ENCODE measurements around the gene PTPN14. TPM values are rescaled to one million over a fixed set of nuclear protein-coding genes. Genes with fewer than 3 reads are reported as not detected.

PTPN14 gene
- total RNA-seq, 1 experiment from 2014 or later, result 88.4 TPM

- no peaks in the 10 kb centered on the region for H3K27me3 Mint-ChIP-seq (ENCODE audit: low read depth)
- POLR2A ChIA-PET, result no interaction called here
- ATAC-seq (no peak), DNase-seq (ENCODE audit: low spot score) (no peak)
- no peak for TF ChIP-seq RORB (CRISPR knock-in tag; IDR thresholded peaks at IDR 0.05)
- no peak overlapping the region for H3K4me3 Mint-ChIP-seq
- no peaks in the 10 kb centered on the region for H3K9me3 Mint-ChIP-seq
- CTCF ChIA-PET, result no interaction called here
- no peak overlapping the region; the same call in 1 of the 2 replicates for H3K27ac Mint-ChIP-seq
- peaks cover 68% of the 10 kb centered on the region for H3K4me1 Mint-ChIP-seq
- H3K36me3 Mint-ChIP-seq, result no peaks in the 10 kb centered on the region
Measured at GRCh38 chr1:214493126-214493796, 58.1 kb downstream of the PTPN14 start.

- no peak overlapping the region for H3K4me3 Mint-ChIP-seq
- H3K9me3 Mint-ChIP-seq, result no peaks in the 10 kb centered on the region
- no peak for TF ChIP-seq USF2 (CRISPR knock-in tag; IDR thresholded peaks at IDR 0.05)
- TF ChIP-seq NR2C2 (CRISPR knock-in tag; IDR thresholded peaks at IDR 0.05), result no peak
- no peak for TF ChIP-seq FOXP4 (CRISPR knock-in tag; IDR thresholded peaks at IDR 0.05)
- no peak for TF ChIP-seq E2F5 (CRISPR knock-in tag; IDR thresholded peaks at IDR 0.05)
- no peak for TF ChIP-seq PRRX2 (CRISPR knock-in tag; IDR thresholded peaks at IDR 0.05)
- no peak for TF ChIP-seq FOXP1 (CRISPR knock-in tag; IDR thresholded peaks at IDR 0.05; ENCODE audit: borderline replicate concordance)
- TF ChIP-seq ZBTB21 (CRISPR knock-in tag; IDR thresholded peaks at IDR 0.05; ENCODE audit: borderline replicate concordance), result no peak
- peaks cover 67% of the 10 kb centered on the region for H3K4me1 Mint-ChIP-seq
- DNase-seq (ENCODE audit: low spot score) (no peak), ATAC-seq (no peak)
- no peaks in the 10 kb centered on the region for H3K36me3 Mint-ChIP-seq
- POLR2A ChIA-PET, result no interaction called here
- H3K27me3 Mint-ChIP-seq (ENCODE audit: low read depth), result no peaks in the 10 kb centered on the region
- no peak overlapping the region; the same call in 1 of the 2 replicates for H3K27ac Mint-ChIP-seq
- CTCF ChIA-PET, result interaction anchor here (0.7 kb wide), 1 partner anchor 143 kb away, joined by 4 read pairs; no protein-coding TSS in a partner anchor
Measured at GRCh38 chr1:214492401-214493075, 58.9 kb downstream of the PTPN14 start.

- ChIA-PET POLR2A (no interaction called here), CTCF (interaction anchor here (1.0 to 1.3 kb wide), 4 partner anchors 18 to 159 kb away, joined by 3 to 5 read pairs (median 3); partner anchors contain the start of gene PTPN14)
- no peaks in the 10 kb centered on the region for H3K27me3 Mint-ChIP-seq (ENCODE audit: low read depth)
- H3K4me1 Mint-ChIP-seq, result peaks cover 68% of the 10 kb centered on the region
- DNase-seq (ENCODE audit: low spot score) (no peak), ATAC-seq (peak; percentile 67)
- no peaks in the 10 kb centered on the region for H3K36me3 Mint-ChIP-seq
- no peak overlapping the region for H3K4me3 Mint-ChIP-seq
- peak overlapping the region; percentile 75 for H3K27ac Mint-ChIP-seq
- H3K9me3 Mint-ChIP-seq, result no peaks in the 10 kb centered on the region
- TF ChIP-seq KAT7 (CRISPR knock-in tag; IDR thresholded peaks at IDR 0.05; ENCODE audit: borderline replicate concordance) (no peak), FOXP4 (CRISPR knock-in tag; IDR thresholded peaks at IDR 0.05) (no peak), ZMAT4 (CRISPR knock-in tag; IDR thresholded peaks at IDR 0.05) (no peak), OVOL2 (CRISPR knock-in tag; IDR thresholded peaks at IDR 0.05; ENCODE audit: borderline replicate concordance) (no peak), CREB1 (CRISPR knock-in tag; IDR thresholded peaks at IDR 0.05) (no peak), JAZF1 (CRISPR knock-in tag; IDR thresholded peaks at IDR 0.05) (no peak), MAX (CRISPR knock-in tag; IDR thresholded peaks at IDR 0.05) (no peak), MYBL2 (CRISPR knock-in tag; IDR thresholded peaks at IDR 0.05) (no peak), MLX (CRISPR knock-in tag; IDR thresholded peaks at IDR 0.05) (no peak), ZNF263 (CRISPR knock-in tag; IDR thresholded peaks at IDR 0.05; ENCODE audit: low read depth) (no peak), ATF6 (CRISPR knock-in tag; IDR thresholded peaks at IDR 0.05) (no peak)
Measured at GRCh38 chr1:214491468-214492146, 59.8 kb downstream of the PTPN14 start.
